Measurements from ENCODE around the gene HMGA1. TPM values are rescaled to one million over a fixed set of nuclear protein-coding genes. Genes with fewer than 3 reads are reported as not detected.

The HMGA1 gene
- total and polyA plus RNA-seq, 2 of the 13 experiments (the other 11 are each of a cell fraction or from before 2014, with no cell fraction given), result 117 to 145 TPM

DNA sequence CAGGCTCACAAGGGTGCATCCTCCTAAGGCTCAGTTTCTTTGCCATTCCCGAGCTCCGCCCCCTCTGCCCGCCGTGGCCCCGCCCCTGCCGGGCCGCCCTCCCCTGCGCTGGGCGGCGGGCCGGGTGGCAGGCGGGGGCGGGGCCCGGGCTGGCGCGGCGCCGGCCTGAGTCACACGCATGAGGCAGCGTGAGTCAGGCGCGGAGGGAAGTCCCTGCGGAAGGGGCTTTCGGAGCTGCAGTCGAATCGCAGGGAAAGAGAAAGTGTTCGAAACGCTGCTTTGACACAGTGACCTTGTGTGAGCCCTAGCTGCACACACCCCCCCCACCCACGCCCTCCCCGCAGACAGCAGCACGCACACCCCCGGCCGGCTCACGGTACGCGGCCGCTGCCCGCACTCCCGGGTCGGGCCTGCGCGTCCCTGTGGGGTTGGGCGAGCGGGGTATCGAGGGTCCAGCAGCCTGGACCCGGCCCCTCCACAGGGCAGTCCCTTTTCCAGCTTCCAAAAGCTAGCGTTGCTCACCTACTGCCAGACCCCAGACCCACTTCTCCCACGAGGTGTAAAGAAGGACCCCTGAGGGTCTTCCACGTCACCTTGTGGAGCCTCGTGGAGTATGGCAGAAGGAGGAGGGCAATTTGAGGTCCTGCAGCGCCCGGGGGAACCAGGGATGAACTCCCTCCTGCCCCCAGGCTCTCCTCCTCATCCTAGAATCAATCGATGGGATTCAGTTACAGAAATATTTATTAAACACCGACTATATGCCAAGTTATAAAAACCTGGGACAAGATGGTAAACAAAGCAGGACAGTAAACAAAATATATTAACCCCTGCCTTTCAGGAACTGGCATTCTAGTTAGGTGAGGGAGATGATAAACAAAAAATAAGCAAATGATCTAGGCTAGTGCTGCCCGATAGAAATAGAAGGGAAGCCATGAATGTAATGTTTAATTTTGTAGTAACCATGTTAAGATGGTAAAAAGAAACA, 12.4 kb upstream of the HMGA1 start (continued):
- TF ChIP-seq CHD4 (IDR thresholded peaks at IDR 0.05; ENCODE audit: borderline replicate concordance, low read length) (no peak), KAT8 (CRISPR knock-in tag; IDR thresholded peaks at IDR 0.05) (peak; percentile 66), NFKBIZ (CRISPR knock-in tag; IDR thresholded peaks at IDR 0.05) (no peak), HOXA7 (CRISPR knock-in tag; IDR thresholded peaks at IDR 0.05) (no peak), NR3C1 (CRISPR knock-in tag; IDR thresholded peaks at IDR 0.05) (no peak), ZNF761 (CRISPR knock-in tag; conservative IDR thresholded peaks at IDR 0.05) (no peak), TGIF2 (CRISPR knock-in tag; IDR thresholded peaks at IDR 0.05) (no peak), ZNF652 (CRISPR knock-in tag; IDR thresholded peaks at IDR 0.05; ENCODE audit: borderline replicate concordance, low read depth) (peak; percentile 84), NFE2 (CRISPR knock-in tag; IDR thresholded peaks at IDR 0.05) (no peak), NFRKB (IDR thresholded peaks at IDR 0.05) (no peak), ZNF7 (CRISPR knock-in tag; IDR thresholded peaks at IDR 0.05) (no peak), CC2D1A (CRISPR knock-in tag; IDR thresholded peaks at IDR 0.05) (0 out of 2 replicates have a peak, but pooled peaks have one; percentile 41), HNRNPK (IDR thresholded peaks at IDR 0.05; ENCODE audit: low read depth, low read length, poor library complexity, severe bottlenecking) (no peak), ZNF678 (CRISPR knock-in tag; IDR thresholded peaks at IDR 0.05) (no peak), FOXK2 (IDR thresholded peaks at IDR 0.05) (no peak)
- TF ChIP-seq, protein P1, sequence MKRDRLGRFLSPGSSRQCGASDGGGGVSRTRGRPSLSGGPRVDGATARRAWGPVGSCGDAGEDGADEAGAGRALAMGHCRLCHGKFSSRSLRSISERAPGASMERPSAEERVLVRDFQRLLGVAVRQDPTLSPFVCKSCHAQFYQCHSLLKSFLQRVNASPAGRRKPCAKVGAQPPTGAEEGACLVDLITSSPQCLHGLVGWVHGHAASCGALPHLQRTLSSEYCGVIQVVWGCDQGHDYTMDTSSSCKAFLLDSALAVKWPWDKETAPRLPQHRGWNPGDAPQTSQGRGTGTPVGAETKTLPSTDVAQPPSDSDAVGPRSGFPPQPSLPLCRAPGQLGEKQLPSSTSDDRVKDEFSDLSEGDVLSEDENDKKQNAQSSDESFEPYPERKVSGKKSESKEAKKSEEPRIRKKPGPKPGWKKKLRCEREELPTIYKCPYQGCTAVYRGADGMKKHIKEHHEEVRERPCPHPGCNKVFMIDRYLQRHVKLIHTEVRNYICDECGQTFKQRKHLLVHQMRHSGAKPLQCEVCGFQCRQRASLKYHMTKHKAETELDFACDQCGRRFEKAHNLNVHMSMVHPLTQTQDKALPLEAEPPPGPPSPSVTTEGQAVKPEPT (CRISPR knock-in tag; IDR thresholded peaks at IDR 0.05; ENCODE audit: low read depth), result no peak
- TF ChIP-seq, protein P2, sequence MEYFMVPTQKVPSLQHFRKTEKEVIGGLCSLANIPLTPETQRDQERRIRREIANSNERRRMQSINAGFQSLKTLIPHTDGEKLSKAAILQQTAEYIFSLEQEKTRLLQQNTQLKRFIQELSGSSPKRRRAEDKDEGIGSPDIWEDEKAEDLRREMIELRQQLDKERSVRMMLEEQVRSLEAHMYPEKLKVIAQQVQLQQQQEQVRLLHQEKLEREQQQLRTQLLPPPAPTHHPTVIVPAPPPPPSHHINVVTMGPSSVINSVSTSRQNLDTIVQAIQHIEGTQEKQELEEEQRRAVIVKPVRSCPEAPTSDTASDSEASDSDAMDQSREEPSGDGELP (IDR thresholded peaks at IDR 0.05; ENCODE audit: borderline replicate concordance, low read depth), result no peak
- TF ChIP-seq, protein P3, sequence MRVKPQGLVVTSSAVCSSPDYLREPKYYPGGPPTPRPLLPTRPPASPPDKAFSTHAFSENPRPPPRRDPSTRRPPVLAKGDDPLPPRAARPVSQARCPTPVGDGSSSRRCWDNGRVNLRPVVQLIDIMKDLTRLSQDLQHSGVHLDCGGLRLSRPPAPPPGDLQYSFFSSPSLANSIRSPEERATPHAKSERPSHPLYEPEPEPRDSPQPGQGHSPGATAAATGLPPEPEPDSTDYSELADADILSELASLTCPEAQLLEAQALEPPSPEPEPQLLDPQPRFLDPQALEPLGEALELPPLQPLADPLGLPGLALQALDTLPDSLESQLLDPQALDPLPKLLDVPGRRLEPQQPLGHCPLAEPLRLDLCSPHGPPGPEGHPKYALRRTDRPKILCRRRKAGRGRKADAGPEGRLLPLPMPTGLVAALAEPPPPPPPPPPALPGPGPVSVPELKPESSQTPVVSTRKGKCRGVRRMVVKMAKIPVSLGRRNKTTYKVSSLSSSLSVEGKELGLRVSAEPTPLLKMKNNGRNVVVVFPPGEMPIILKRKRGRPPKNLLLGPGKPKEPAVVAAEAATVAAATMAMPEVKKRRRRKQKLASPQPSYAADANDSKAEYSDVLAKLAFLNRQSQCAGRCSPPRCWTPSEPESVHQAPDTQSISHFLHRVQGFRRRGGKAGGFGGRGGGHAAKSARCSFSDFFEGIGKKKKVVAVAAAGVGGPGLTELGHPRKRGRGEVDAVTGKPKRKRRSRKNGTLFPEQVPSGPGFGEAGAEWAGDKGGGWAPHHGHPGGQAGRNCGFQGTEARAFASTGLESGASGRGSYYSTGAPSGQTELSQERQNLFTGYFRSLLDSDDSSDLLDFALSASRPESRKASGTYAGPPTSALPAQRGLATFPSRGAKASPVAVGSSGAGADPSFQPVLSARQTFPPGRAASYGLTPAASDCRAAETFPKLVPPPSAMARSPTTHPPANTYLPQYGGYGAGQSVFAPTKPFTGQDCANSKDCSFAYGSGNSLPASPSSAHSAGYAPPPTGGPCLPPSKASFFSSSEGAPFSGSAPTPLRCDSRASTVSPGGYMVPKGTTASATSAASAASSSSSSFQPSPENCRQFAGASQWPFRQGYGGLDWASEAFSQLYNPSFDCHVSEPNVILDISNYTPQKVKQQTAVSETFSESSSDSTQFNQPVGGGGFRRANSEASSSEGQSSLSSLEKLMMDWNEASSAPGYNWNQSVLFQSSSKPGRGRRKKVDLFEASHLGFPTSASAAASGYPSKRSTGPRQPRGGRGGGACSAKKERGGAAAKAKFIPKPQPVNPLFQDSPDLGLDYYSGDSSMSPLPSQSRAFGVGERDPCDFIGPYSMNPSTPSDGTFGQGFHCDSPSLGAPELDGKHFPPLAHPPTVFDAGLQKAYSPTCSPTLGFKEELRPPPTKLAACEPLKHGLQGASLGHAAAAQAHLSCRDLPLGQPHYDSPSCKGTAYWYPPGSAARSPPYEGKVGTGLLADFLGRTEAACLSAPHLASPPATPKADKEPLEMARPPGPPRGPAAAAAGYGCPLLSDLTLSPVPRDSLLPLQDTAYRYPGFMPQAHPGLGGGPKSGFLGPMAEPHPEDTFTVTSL (CRISPR knock-in tag; IDR thresholded peaks at IDR 0.05; ENCODE audit: borderline replicate concordance), result no peak
- TF ChIP-seq, protein P4, sequence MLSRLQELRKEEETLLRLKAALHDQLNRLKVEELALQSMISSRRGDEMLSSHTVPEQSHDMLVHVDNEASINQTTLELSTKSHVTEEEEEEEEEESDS (CRISPR knock-in tag; IDR thresholded peaks at IDR 0.05; ENCODE audit: borderline replicate concordance), result 0 out of 2 replicates have a peak, but pooled peaks have one; percentile 54
- TF ChIP-seq, protein P5, sequence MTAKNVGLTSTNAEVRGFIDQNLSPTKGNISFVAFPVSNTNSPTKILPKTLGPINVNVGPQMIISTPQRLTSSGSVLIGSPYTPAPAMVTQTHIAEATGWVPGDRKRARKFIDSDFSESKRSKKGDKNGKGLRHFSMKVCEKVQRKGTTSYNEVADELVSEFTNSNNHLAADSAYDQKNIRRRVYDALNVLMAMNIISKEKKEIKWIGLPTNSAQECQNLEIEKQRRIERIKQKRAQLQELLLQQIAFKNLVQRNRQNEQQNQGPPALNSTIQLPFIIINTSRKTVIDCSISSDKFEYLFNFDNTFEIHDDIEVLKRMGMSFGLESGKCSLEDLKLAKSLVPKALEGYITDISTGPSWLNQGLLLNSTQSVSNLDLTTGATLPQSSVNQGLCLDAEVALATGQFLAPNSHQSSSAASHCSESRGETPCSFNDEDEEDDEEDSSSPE (CRISPR knock-in tag; IDR thresholded peaks at IDR 0.05), result 0 out of 2 replicates have a peak, but pooled peaks have one; percentile 46

Data from HepG2 (cell line).